IMR-90 (cell line): Measurements from ENCODE around the gene DPP6. TPM values are rescaled to one million over a fixed set of nuclear protein-coding genes. Genes with fewer than 3 reads are reported as not detected.

Source experiments
- ATAC-seq: fragments of 200-7000 bp; cut with Tn5 transposase; 2 replicates; pipeline ENCODE4 v1.9.1; 2020; ENCODE audit warnings: low read depth, mild to moderate bottlenecking, moderate library complexity
- BruUV-seq: library from RNA; stranded (reverse); fragments of 400-500 nt; replicated peaks from 2 replicates; lab custom pipeline; 2021; lab: Mats Ljungman, UMichigan
- CTCF ChIA-PET: fragments of 300-600 bp; formaldehyde crosslinking; extraction: SDS; loops from one replicate; lab custom pipeline; 2021; ENCODE audit warnings: antibody characterized with exemption; lab: Yijun Ruan, JAX
- POLR2A ChIA-PET: fragments of 300-600 bp; sonication (Branson Sonifier 250); formaldehyde crosslinking; loops from one replicate; lab custom pipeline; 2022; ENCODE audit warnings: antibody characterized with exemption; ENCODE audit not compliant: unreplicated experiment; lab: Charles Lee
- DNase-seq: peaks from one replicate; pipeline ENCODE4 v3.0.0; 2013
- H2AFZ ChIP-seq: replicated peaks from 2 replicates; pipeline ENCODE3; 2013; ENCODE audit warnings: low read length, mild to moderate bottlenecking; ENCODE audit not compliant: poor library complexity
- H2AK5ac ChIP-seq: 2 replicates; pipeline ENCODE4 v1.6.1; 2013; ENCODE audit warnings: low read depth, low read length, inconsistent platforms
- H2AK9ac ChIP-seq: replicated peaks from 2 replicates; pipeline ENCODE3; 2013; ENCODE audit warnings: mild to moderate bottlenecking, low read depth, low read length, moderate library complexity; ENCODE audit not compliant: poor library complexity
- H2BK120ac ChIP-seq: 2 replicates; pipeline ENCODE4 v1.6.1; 2013; ENCODE audit warnings: low read depth, low read length, inconsistent platforms
- H2BK15ac ChIP-seq: 3 replicates; pipeline ENCODE4 v1.6.1; 2013; ENCODE audit warnings: low read depth, low read length, inconsistent platforms
- H2BK20ac ChIP-seq: 2 replicates; pipeline ENCODE4 v1.6.1; 2013; ENCODE audit warnings: low read depth, mild to moderate bottlenecking, inconsistent platforms, low read length, moderate library complexity
- H2BK5ac ChIP-seq: 2 replicates; pipeline ENCODE4 v1.6.1; 2013; ENCODE audit warnings: mild to moderate bottlenecking, low read depth, low read length, inconsistent platforms; ENCODE audit not compliant: poor library complexity, severe bottlenecking
- H3K14ac ChIP-seq: replicated peaks from 2 replicates; pipeline ENCODE4 v1.6.1; 2013; ENCODE audit warnings: low read depth, low read length, inconsistent platforms
- H3K18ac ChIP-seq: 2 replicates; pipeline ENCODE4 v1.6.1; 2013; ENCODE audit warnings: low read depth, low read length, control low read depth
- H3K23ac ChIP-seq: 2 replicates; pipeline ENCODE4 v1.6.1; 2013; ENCODE audit warnings: low read depth, low read length, inconsistent platforms
- H3K27ac ChIP-seq: 2 replicates; pipeline ENCODE4 v1.5.1; 2013; ENCODE audit warnings: mild to moderate bottlenecking, control low read depth, low read length; ENCODE audit not compliant: insufficient read depth
- H3K27me3 ChIP-seq: 2 replicates; pipeline ENCODE4 v1.6.1; 2013; ENCODE audit warnings: low read length; ENCODE audit not compliant: control insufficient read depth, insufficient read depth
- H3K36me3 ChIP-seq: 2 replicates; pipeline ENCODE4 v1.6.1; 2013; ENCODE audit warnings: low read length, mixed read lengths; ENCODE audit not compliant: control insufficient read depth, insufficient read depth
- H3K4ac ChIP-seq: 2 replicates; pipeline ENCODE4 v1.6.1; 2013; ENCODE audit warnings: low read depth, low read length, inconsistent platforms
- H3K4me1 ChIP-seq: 2 replicates; pipeline ENCODE4 v1.6.1; 2013; ENCODE audit warnings: low read length, mixed read lengths; ENCODE audit not compliant: control insufficient read depth, insufficient read depth
- H3K4me2 ChIP-seq: 2 replicates; pipeline ENCODE4 v1.6.1; 2013; ENCODE audit warnings: low read depth, mild to moderate bottlenecking, control low read depth, low read length, moderate library complexity
- H3K4me3 ChIP-seq: 2 replicates; pipeline ENCODE4 v1.5.1; 2013; ENCODE audit warnings: low read depth, mild to moderate bottlenecking, control low read depth, low read length, moderate library complexity; ENCODE audit not compliant: insufficient read depth
- H3K56ac ChIP-seq: 2 replicates; pipeline ENCODE4 v1.6.1; 2013; ENCODE audit warnings: low read length, inconsistent platforms; ENCODE audit not compliant: insufficient read depth; ENCODE audit errors: extremely low read depth
- H3K79me1 ChIP-seq, 2 experiments: 2 replicates each; pipeline ENCODE4 v1.6.1; 2013; ENCODE audit warnings: low read length in 2 of 2, inconsistent platforms in 1 of 2, low read depth in 1 of 2
- H3K9ac ChIP-seq: 2 replicates; pipeline ENCODE4 v1.6.1; 2013; ENCODE audit warnings: low read depth, low read length, control low read depth
- H3K9me1 ChIP-seq: 2 replicates; pipeline ENCODE4 v1.6.1; 2013; ENCODE audit warnings: low read length, inconsistent platforms; ENCODE audit not compliant: insufficient read depth
- H3K9me3 ChIP-seq: 2 replicates; pipeline ENCODE4 v1.6.1; 2013; ENCODE audit warnings: low read length; ENCODE audit not compliant: control insufficient read depth, insufficient read depth
- H4K20me1 ChIP-seq: 2 replicates; pipeline ENCODE4 v1.6.1; 2013; ENCODE audit warnings: low read length, inconsistent platforms; ENCODE audit not compliant: insufficient read depth
- H4K5ac ChIP-seq: 2 replicates; pipeline ENCODE4 v1.6.1; 2013; ENCODE audit warnings: mild to moderate bottlenecking, low read depth, low read length, control low read depth
- H4K8ac ChIP-seq, 2 experiments: 2 replicates each; pipeline ENCODE4 v1.6.1; 2013; ENCODE audit warnings: low read depth in 2 of 2, low read length in 2 of 2, control low read depth in 1 of 2, inconsistent platforms in 1 of 2
- H4K91ac ChIP-seq: 2 replicates; pipeline ENCODE4 v1.6.1; 2013; ENCODE audit warnings: low read depth, low read length, inconsistent platforms; ENCODE audit not compliant: insufficient read depth
- BHLHE40 ChIP-seq: fragments of 150-350 bp; IDR thresholded peaks from 2 replicates; pipeline ENCODE4 v1.6.1; 2016; ENCODE audit warnings: mild to moderate bottlenecking, low read depth, low read length
- CEBPB ChIP-seq: IDR thresholded peaks from 2 replicates; pipeline ENCODE4 v1.6.1; 2012; ENCODE audit warnings: low read depth, low read length, improper control_type of control experiment
- CHD1 ChIP-seq: IDR thresholded peaks from 2 replicates; pipeline ENCODE4 v1.6.1; 2012; ENCODE audit warnings: low read depth, low read length, improper control_type of control experiment
- CTCF ChIP-seq: conservative IDR thresholded peaks from 2 replicates; pipeline ENCODE4 v1.5.1; 2012; ENCODE audit warnings: mild to moderate bottlenecking, low read depth, low read length, improper control_type of control experiment
- ELK1 ChIP-seq: fragments of 150-350 bp; IDR thresholded peaks from 2 replicates; pipeline ENCODE4 v1.6.1; 2016; ENCODE audit warnings: low read depth, mild to moderate bottlenecking, low read length, moderate library complexity, borderline replicate concordance
- FOS ChIP-seq: fragments of 150-350 bp; IDR thresholded peaks from 2 replicates; pipeline ENCODE4 v1.6.1; 2016; ENCODE audit warnings: low read depth, low read length
- MAFK ChIP-seq: IDR thresholded peaks from 2 replicates; pipeline ENCODE4 v1.6.1; 2012; ENCODE audit warnings: low read depth, low read length, improper control_type of control experiment
- MAZ ChIP-seq: IDR thresholded peaks from 2 replicates; pipeline ENCODE4 v1.6.1; 2012; ENCODE audit warnings: low read depth, mild to moderate bottlenecking, low read length, improper control_type of control experiment, moderate library complexity, borderline replicate concordance
- MXI1 ChIP-seq: IDR thresholded peaks from 2 replicates; pipeline ENCODE4 v1.6.1; 2012; ENCODE audit warnings: low read depth, mild to moderate bottlenecking, low read length, moderate library complexity, borderline replicate concordance
- NFE2L2 ChIP-seq: fragments of 150-350 bp; IDR thresholded peaks from 2 replicates; pipeline ENCODE4 v1.6.1; 2016; ENCODE audit warnings: low read depth, mild to moderate bottlenecking, low read length
- POLR2A ChIP-seq: IDR thresholded peaks from 2 replicates; pipeline ENCODE4 v1.6.1; 2012; ENCODE audit warnings: mild to moderate bottlenecking, low read depth, low read length
- RAD21 ChIP-seq: IDR thresholded peaks from 2 replicates; pipeline ENCODE4 v1.6.1; 2012; ENCODE audit warnings: low read length, improper control_type of control experiment
- RCOR1 ChIP-seq: IDR thresholded peaks from 2 replicates; pipeline ENCODE4 v1.6.1; 2012; ENCODE audit warnings: mild to moderate bottlenecking, low read length, improper control_type of control experiment; ENCODE audit not compliant: insufficient replicate concordance
- RFX5 ChIP-seq: IDR thresholded peaks from 2 replicates; pipeline ENCODE4 v1.8.0; 2012; ENCODE audit warnings: low read depth, mild to moderate bottlenecking, low read length, moderate library complexity
- SMC3 ChIP-seq: fragments of 150-350 bp; IDR thresholded peaks from 2 replicates; pipeline ENCODE4 v1.6.1; 2016; ENCODE audit warnings: low read depth, mild to moderate bottlenecking, antibody characterized with exemption, low read length, moderate library complexity
- USF2 ChIP-seq: fragments of 150-350 bp; IDR thresholded peaks from 2 replicates; pipeline ENCODE4 v1.6.1; 2017; ENCODE audit warnings: mild to moderate bottlenecking, antibody characterized with exemption, low read length, low read depth
- WGBS, 2 experiments: methylation state at CpG; one replicate each; pipeline versions ENCODE4 v1.1.5 to v1.1.7; 2013; ENCODE audit warnings: missing lambda C conversion rate in 2 of 2; ENCODE audit not compliant: insufficient read length in 1 of 2; ENCODE audit errors: extremely low coverage in 2 of 2; 5-methylcytosine and 5-hydroxymethylcytosine counted together
- dilution Hi-C: fragments of 300-500 bp; cut with HindIII; formaldehyde crosslinking; loops from one replicate; pipeline ENCODE4 v1.14.3; 2018; ENCODE audit warnings: low sequenced_read_pairs; ENCODE audit not compliant: unreplicated experiment
- in situ Hi-C: fragments of 300-500 bp; cut with MboI; formaldehyde crosslinking; loops from 3 replicates; pipeline ENCODE4 v1.14.3; 2019; ENCODE audit warnings: low sequenced_read_pairs, inconsistent platforms, mixed read lengths
- intact Hi-C: fragments of 100-400 bp; cut with micrococcal nuclease; formaldehyde crosslinking; loops from 2 replicates; pipeline ENCODE4 v1.10.0; 2022
- polyA plus RNA-seq, 3 experiments: library from polyadenylated mRNA; depleted of rRNA; stranded (reverse); fragments of >200 nt; gene quantifications; 2 replicates each; pipeline ENCODE4 v1.2.3, GENCODE V29; 2012; ENCODE audit warnings: low replicate concordance in 1 of 3
- total RNA-seq: library from RNA; depleted of rRNA; stranded (reverse); fragments of >200 nt; gene quantifications from 2 replicates; pipeline ENCODE4 v1.2.3, GENCODE V29; 2012

Gene DPP6
- total and polyA plus RNA-seq, 2 of the 4 experiments (the other 2 are of a cell fraction) = not detected

DNA sequence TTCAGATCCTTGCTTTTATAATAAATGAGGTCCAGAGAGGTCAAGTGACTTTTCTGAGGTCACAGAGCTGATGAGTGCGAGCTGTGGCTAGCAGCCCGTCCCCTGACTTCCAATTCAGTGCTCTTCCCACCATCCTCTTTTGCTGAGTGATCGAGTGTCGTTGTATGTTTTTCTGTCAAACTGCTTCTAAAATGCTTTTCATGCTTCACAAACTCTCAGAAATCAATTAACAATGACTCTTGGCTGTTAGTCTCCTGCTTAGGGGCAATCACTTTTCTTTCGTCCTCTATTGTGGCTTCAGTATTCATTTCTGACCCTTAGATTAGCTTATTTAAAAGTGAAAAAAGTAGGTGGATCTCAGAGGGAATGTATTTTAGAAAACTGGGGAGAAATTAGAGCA, 423.7 kb downstream of the DPP6 start:
- H2BK120ac ChIP-seq = no peak overlapping the region
- H3K14ac ChIP-seq = no peak overlapping the region
- H3K27ac ChIP-seq = no peak overlapping the region
- no peaks in the 10 kb centered on the region for H4K20me1 ChIP-seq
- DNase-seq (no peak), ATAC-seq (no peak)
- no peak overlapping the region for H2BK20ac ChIP-seq
- dilution Hi-C loops = no loop called here
- no peak overlapping the region for H3K4ac ChIP-seq
- no peak overlapping the region for H3K9ac ChIP-seq
- BruUV-seq = no TSS peak
- no peaks in the 10 kb centered on the region for H3K79me1 ChIP-seq
- WGBS, 2 experiments = no CpG with 5 or more reads among the region's 5 CpGs
- no peak overlapping the region for H4K91ac ChIP-seq
- no peak overlapping the region for H2AFZ ChIP-seq
- TF ChIP-seq RCOR1 (no peak), FOS (no peak), POLR2A (no peak), RFX5 (no peak), MAZ (no peak), SMC3 (no peak), MXI1 (no peak), MAFK (no peak), CTCF (no peak), CEBPB (no peak), BHLHE40 (no peak), CHD1 (no peak), RAD21 (no peak), USF2 (no peak), NFE2L2 (no peak), ELK1 (no peak)
- no peaks in the 10 kb centered on the region for H3K9me1 ChIP-seq
- H3K9me3 ChIP-seq = peaks cover 18% of the 10 kb centered on the region
- H3K4me1 ChIP-seq = no peaks in the 10 kb centered on the region
- H3K18ac ChIP-seq = no peak overlapping the region
- in situ Hi-C loops = no loop called here
- no peak overlapping the region for H2BK5ac ChIP-seq
- no peak overlapping the region for H2AK5ac ChIP-seq
- H4K5ac ChIP-seq = no peak overlapping the region
- intact Hi-C loops = no loop called here
- H3K4me3 ChIP-seq = no peak overlapping the region
- no peaks in the 10 kb centered on the region for H3K27me3 ChIP-seq
- no peak overlapping the region for H3K56ac ChIP-seq
- no peak overlapping the region for H4K8ac ChIP-seq
- ChIA-PET CTCF (no interaction called here), POLR2A (no interaction called here)
- H2AK9ac ChIP-seq = no peak overlapping the region
- no peak overlapping the region for H3K4me2 ChIP-seq
- H2BK15ac ChIP-seq = no peak overlapping the region
- no peak overlapping the region for H3K23ac ChIP-seq
- H3K36me3 ChIP-seq = no peaks in the 10 kb centered on the region
